HG03439 (cell line): ENCODE data around the gene MMP14.
"Not testable (repeated sequence)": the region's sequence is repeated elsewhere in the genome, so short reads cannot be mapped to it uniquely, and the experiment has no call there.

Source experiments
- ATAC-seq: cut with Tn5 transposase; IDR thresholded peaks from one replicate; pipeline ENCODE4 v1.9.1; 2021; ENCODE audit warnings: mild to moderate bottlenecking, moderate library complexity; ENCODE audit not compliant: unreplicated experiment

MMP14 gene

GRCh38 chr14:22836301-22837113 is at the start of gene MMP14:
TSS of gene MMP14 (plus strand) at chr14:22836585. CDS start at chr14:22836818, 233 bp downstream.
- no peak for ATAC-seq

DNA sequence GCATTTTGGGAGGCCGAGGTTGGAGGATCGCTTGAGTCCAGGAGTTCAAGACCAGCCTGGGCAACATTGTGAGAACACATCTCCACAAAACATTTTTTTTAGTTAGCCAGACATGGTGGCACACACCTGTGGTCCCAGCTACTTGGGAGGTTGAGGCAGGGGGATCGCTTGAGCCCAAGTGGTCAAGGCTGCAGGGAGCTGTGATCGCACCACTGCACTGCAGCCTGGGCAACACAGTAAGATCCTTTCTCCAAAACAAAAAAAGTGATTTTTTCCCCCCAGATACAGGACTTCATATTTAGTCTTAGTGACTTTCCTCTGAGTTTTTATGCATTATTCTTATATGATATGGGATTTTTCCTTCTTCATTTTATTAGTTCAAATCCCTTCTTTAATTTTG is 49.7 kb upstream of the MMP14 start:
- no peak for ATAC-seq

- ATAC-seq, result no peak
Observed at GRCh38 chr14:22791301-22791700, 45.1 kb upstream of the MMP14 start.

- ATAC-seq, result no peak
Observed at GRCh38 chr14:22792158-22792557, 44.2 kb upstream of the MMP14 start.

DNA sequence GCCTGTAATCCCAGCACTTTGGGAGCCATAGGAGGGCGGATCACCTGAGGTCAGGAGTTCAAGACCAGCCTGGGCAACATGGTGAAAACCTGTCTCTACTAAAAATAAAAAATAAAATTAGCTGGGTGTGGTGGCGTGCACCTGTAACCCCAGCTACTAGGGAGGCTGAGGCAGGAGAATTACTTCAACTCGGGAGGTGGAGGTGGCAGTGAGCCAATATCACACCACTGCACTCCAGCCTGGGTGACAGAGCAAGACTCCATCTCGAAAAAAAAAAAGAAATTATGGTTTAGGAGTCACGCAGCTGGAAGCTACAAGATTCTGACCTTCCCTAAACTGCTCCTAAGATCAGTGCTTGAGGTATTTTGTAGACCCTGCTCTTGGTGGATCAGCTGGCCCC is 42.8 kb upstream of the MMP14 start:
- not testable (repeated sequence) for ATAC-seq

GRCh38 chr14:22793976-22794375 is 42.4 kb upstream of the MMP14 start:
- ATAC-seq, result no peak

DNA sequence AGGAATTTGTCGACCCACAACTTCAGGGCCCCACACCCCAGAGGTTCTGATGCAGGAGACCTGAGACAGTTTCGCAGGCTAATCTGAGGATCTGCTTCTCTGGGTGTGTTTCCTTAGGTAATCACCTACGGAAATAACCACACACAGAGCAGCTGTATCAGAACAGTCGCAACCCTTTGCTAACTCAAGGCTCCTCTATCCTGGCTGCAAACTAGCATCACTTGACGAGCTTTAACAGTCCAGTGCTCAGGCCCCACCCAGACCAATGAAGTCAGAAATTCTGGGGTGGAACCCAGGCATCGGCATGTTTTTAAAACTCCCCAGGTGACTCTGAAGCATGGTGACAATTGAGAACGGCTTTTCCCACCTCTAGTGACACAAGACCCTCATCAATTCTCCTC is 41.8 kb upstream of the MMP14 start:
- no peak for ATAC-seq

DNA sequence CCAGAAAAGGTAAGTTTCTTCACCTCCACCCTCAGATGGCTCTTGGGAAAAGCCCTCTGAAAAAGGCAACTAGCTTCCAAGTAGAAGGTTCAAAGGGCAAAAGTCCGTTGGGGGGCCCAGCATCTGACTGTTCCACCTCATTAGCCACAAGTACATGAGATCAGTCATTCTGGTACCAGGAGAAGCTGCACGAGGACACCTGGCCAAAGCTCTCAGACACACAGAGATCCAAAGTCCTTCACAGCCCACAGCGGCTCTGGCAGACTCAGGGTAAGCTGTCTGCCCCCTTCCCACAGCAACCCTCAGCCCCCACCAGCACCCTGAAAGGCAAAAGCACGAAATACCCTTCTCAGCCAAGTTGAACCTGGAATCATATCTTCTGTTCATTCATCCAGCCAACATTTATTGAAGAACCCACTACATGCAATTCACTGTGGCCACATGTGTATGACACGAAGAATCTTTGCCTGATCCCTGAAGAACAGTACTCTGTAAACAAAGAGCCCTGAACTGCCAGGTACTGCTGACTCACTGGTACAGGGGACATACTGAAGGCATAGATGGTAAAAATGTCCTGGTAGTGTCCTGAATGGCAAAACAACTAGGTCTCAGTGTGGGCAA is 40.2 kb upstream of the MMP14 start:
- peak; percentile 46 for ATAC-seq

- ATAC-seq, result no peak
Observed at GRCh38 chr14:22797017-22797917, 39.1 kb upstream of the MMP14 start.

GRCh38 chr14:22798528-22798927 is 37.9 kb upstream of the MMP14 start:
- no peak for ATAC-seq

- no peak for ATAC-seq
Observed at GRCh38 chr14:22800346-22800745, 36.0 kb upstream of the MMP14 start.

DNA sequence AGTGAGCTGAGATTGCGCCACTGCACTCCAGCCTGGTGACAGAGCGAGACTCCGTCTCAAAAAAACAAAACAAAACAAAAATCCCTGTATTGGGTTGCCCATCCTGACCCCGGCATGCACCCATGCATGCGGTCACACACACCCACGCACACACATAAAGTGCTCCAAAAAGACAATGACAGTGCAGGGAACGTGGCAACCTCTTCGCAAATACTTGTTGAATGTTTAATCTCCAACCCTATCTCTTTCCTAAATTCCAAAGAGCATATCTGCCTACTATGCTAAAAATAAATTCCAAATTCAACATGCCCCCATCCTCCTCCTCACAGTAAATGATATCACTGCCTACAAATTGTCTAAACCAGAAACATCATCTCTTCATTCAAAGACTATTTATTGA is 34.7 kb upstream of the MMP14 start:
- ATAC-seq, result no peak

- no peak for ATAC-seq
Observed at GRCh38 chr14:22802860-22803686, 33.3 kb upstream of the MMP14 start.

- ATAC-seq, result no peak
Observed at GRCh38 chr14:22803687-22803974, 32.8 kb upstream of the MMP14 start.

DNA sequence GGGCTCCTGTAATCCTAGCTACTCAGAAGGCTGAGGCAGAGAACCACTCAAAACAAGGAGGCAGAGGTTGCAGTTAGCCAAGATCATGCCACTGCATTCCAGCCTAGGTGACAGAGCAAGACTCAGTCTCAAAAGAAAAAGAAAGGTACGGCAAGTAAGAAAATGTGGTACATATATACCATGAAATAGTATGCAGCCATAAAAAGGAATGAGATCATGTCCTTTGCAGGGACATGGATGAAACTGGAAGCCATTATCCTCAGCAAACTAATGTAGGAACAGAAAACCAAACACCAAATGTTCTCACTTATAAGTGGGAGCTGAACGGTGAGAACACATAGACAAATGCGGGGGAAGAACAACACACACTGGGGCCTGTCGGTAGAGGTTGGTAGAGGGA is 31.1 kb upstream of the MMP14 start:
- ATAC-seq, result not testable (repeated sequence)

DNA sequence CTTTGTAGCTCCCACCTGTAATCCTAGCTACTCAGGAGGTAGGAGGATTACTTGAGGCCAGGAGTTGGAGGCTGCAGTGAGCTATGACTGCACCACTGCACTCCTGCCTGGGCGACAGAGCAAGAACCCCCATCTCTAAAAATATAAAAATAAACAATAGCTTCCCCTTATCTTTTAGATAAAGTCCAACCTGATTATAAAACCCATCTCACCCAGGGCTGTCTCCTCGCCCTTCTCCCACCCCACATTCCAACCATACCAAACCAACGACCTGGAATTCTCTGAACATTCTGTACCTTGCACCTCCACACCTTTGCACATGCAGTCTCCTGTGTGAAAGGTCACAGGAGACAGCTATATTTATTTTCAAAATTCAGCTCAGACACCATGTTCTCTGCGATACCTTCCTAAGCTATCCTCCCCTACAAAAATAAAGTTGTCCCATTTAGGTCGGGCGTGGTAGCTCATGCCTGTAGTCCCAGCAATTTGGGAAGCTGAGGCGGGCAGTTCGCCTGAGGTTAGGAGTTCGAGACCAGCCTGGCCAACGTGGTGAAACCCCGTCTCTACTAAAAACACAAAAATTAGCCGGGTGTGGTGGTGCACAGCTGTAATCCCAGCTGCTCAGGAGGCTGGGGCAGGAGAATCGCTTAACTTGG is 28.8 kb upstream of the MMP14 start:
- ATAC-seq, result no peak

- no peak for ATAC-seq
Observed at GRCh38 chr14:22808388-22809209, 27.8 kb upstream of the MMP14 start.

DNA sequence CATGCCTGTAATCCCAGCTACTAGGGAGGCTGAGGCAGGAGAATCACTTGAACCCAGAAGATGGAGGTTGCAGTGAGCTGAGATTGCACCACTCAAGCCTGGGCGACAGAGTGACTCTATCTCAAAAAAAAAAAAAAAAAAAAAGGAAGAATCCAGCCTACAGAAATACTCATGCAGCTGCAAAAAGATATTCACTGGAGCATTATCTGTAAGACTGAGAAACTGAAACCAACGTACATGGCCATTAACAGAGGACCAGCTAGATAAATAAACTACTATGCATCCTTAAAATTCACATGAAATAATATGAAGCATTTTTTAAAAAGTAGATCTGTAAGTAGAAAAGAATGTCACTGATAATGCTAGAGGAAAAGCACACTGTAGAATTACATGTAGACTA is 24.7 kb upstream of the MMP14 start:
- ATAC-seq, result no peak

DNA sequence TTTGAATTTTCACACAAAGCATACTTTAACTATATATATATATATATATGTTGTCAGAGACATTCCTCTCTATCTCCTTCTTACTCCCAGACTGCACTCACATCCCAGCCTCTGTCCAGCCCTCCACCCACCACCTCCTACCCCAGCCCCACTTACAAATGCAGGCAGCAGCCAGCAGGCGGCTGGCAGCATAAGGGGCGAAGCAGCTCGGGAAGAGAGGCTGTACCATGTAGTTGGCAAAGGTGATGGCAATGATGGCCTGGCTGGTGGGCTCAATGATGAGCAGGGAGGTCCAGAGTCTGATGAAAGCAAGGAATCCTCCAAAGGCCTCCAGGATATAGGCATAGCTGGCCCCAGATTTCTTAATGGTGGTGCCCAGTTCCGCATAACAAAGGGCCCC is 23.6 kb upstream of the MMP14 start:
- no peak for ATAC-seq
